HG03066 (cell line): ENCODE measurements around the gene CCL15.

ENCODE experiments used
- ATAC-seq: cut with Tn5 transposase; IDR thresholded peaks from one replicate; pipeline ENCODE4 v1.9.1; 2021; ENCODE audit warnings: low read depth; ENCODE audit not compliant: unreplicated experiment

The CCL15 gene

DNA sequence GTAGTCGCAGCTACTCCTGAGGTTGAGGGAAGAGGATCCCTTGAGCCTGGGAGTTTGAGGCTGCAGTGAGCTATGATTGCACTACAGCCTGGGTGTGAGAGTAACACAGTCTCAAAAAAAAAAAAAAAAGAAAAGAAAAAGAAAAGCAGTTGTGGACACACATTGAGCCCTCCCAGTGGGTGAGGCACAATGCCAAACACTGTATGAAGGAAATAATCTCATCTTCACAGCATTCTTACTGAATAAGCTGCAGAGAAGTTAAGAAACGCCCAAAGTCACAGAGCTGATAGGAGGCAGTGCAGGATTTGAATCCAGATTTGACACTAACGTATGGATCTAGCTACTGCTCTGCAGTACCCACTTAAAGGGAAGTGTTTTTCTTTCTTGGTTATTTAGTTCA lies 52.0 kb downstream of the CCL15 start:
- ATAC-seq = no peak

DNA sequence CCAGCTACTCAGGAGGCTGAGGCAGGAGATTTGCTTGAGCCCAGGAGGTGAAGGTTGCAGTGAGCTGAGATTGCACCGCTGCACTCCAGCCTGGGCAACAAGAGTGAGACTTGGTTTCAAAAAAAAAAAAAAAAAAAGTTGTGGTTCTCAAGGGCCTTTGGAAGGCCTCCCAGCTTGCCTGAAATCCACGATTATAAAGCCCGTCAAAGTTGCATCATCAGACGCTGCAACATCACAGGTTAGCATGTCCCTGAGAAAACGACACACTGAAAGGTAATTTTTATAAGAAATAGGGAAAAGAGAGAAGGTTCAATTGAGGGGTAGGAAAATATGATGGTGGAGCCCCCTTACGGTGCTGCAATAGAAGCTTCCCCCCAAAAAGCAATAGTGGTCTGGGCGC lies 53.3 kb downstream of the CCL15 start:
- no peak for ATAC-seq
